Measurements from ENCODE around the gene TEX44. TPM values are rescaled to one million over a fixed set of nuclear protein-coding genes. Genes with fewer than 3 reads are reported as not detected.

The TEX44 gene
- total and polyA plus RNA-seq, 2 of the 13 experiments (the other 11 are each of a cell fraction or from before 2014, with no cell fraction given): not detected

DNA sequence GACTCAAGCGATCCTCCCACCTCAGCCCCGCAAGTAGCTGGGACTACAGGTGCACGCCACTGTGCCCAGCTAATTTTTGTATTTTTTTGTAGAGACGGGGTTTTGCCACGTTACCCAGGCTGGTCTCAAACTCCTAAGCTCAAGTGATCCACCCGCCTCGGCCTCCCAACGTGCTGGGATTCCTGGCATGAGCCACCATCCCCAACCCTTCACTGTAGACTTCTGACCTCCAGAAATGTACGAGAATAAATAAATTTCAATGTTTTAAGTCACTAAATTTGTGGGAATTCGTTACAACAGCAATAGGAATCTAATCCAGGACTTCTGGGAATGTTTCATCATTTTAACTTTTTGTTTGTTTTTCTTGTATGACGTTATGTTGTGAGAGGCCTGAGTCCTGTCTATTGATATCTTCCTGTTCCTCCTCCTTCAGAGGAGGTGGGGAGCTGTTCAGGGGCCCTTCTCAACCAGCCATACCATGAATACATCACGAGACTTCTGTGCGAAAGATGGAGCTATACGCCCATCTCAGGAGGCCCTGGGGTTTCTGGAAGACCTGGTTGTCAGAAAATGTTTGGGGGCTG lies 40.0 kb downstream of the TEX44 start:
- Histone ChIP-seq H3K4me3 (replicated peaks in 1 of 3; ENCODE audit: insufficient read depth in 1 of 3, low read depth in 2 of 3, low read length in 3 of 3) (no peak overlapping the region), H2AFZ (ENCODE audit: low read length) (no peak overlapping the region), H3K79me2 (ENCODE audit: insufficient read depth, low read length) (no peaks in the 10 kb centered on the region), H3K4me1 (ENCODE audit: insufficient read depth, low read length) (peaks cover 22% of the 10 kb centered on the region), H3K4me2 (ENCODE audit: low read depth, low read length) (peak overlapping the region; percentile 26; the same call in 1 of the 2 replicates), H3K9ac (ENCODE audit: insufficient read depth, low read depth, low read length) (no peak overlapping the region), H3K9me3 (ENCODE audit: low read length) (no peaks in the 10 kb centered on the region), H3K36me3 (replicated peaks in 1 of 2; ENCODE audit: control insufficient read depth in 1 of 2, insufficient read depth in 2 of 2, low read length in 2 of 2) (no peaks in the 10 kb centered on the region), H3K27me3 (ENCODE audit: control insufficient read depth in 1 of 2, insufficient read depth in 2 of 2, low read length in 2 of 2) (peaks cover 3% of the 10 kb centered on the region in 2 experiments; a peak in 2 of 5 replicates), H4K20me1 (ENCODE audit: insufficient read depth, low read length) (no peaks in the 10 kb centered on the region), H3K27ac (ENCODE audit: extremely low read length, insufficient read depth, low read length) (no peak overlapping the region)
- CTCF ChIA-PET (ENCODE audit: low intra/inter-chr PET ratio, low total read pairs): no interaction called here
- 16% methylated on average over 14 of the region's 14 CpGs for WGBS (ENCODE audit: low lambda C conversion rate)
- BruUV-seq (replicated peaks): no TSS peak
- intact Hi-C loops (cut with micrococcal nuclease; ENCODE audit: unreplicated experiment) (no loop called here), in situ Hi-C loops (cut with HindIII; ENCODE audit: extremely low pct_ligation_motif_present, low pct_unique_long_range_greater_than_20kb) (no loop called here)
- TF ChIP-seq ZNF121 (CRISPR knock-in tag; IDR thresholded peaks at IDR 0.05): no peak
- no peak for TF ChIP-seq SOX6 (IDR thresholded peaks at IDR 0.05)
- TF ChIP-seq SOX6 (CRISPR knock-in tag; IDR thresholded peaks at IDR 0.05): 0 out of 2 replicates have a peak, but pooled peaks have one; percentile 17
- peak; percentile 37 for TF ChIP-seq ATF7 (IDR thresholded peaks at IDR 0.05)
- TF ChIP-seq ATF7 (CRISPR knock-in tag; IDR thresholded peaks at IDR 0.05): no peak
- 0 out of 2 replicates have a peak, but pooled peaks have one; percentile 13 for TF ChIP-seq ZFY (CRISPR knock-in tag; IDR thresholded peaks at IDR 0.05)
- DNase-seq (ENCODE audit: low spot score) (no peak), ATAC-seq (peak; percentile 21), FAIRE-seq (no peak)
- POLR2A ChIA-PET: interaction anchor here (1.6 kb wide), 1 partner anchor 49 kb away, joined by 4 read pairs; no protein-coding TSS in a partner anchor

DNA sequence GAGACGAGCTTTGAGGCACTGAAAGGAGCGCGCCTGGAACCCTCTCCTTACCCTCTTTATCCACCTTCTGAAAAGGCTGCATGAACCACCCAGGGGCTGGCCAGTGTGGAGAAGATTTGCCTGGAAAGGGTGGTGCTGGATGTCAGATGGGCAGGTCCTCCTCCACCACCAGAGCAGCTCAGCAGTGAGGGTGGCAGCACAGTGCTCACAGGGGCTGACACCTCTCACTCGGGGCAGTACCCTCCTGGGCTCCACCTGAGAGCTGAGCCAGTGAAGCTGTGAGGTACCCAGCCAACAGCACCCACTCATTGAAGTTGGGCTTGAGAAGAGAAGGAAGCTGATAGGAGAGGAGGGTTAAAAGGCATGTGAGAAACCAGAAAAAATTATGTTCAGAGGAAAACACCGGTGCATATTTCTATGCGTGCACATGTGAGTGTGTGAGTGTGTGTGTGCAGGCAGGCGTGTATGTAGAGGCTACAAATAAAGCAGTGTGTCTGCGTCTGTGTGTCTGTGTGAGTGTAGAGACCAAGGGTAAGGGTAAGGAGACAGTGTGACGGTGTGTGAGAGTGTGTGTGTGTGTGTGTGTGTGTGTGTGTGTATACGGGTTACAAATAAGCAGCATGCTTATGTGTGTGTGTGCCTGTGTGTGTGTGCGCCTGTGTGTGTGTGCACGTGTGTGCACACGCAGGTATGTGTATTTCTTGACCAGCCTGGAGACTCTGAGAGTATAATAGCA lies 40.7 kb downstream of the TEX44 start:
- Histone ChIP-seq H3K4me2 (ENCODE audit: low read depth, low read length) (no peak overlapping the region), H3K4me3 (replicated peaks in 1 of 3; ENCODE audit: insufficient read depth in 1 of 3, low read depth in 2 of 3, low read length in 3 of 3) (no peak overlapping the region), H3K79me2 (ENCODE audit: insufficient read depth, low read length) (no peaks in the 10 kb centered on the region), H3K36me3 (replicated peaks in 1 of 2; ENCODE audit: control insufficient read depth in 1 of 2, insufficient read depth in 2 of 2, low read length in 2 of 2) (no peaks in the 10 kb centered on the region), H3K9ac (ENCODE audit: insufficient read depth, low read depth, low read length) (no peak overlapping the region), H4K20me1 (ENCODE audit: insufficient read depth, low read length) (no peaks in the 10 kb centered on the region), H3K27me3 (ENCODE audit: control insufficient read depth in 1 of 2, insufficient read depth in 2 of 2, low read length in 2 of 2) (peaks cover 0 to 3% of the 10 kb centered on the region in 2 experiments; a peak in 1 of 5 replicates), H3K9me3 (ENCODE audit: low read length) (no peaks in the 10 kb centered on the region), H2AFZ (ENCODE audit: low read length) (no peak overlapping the region), H3K4me1 (ENCODE audit: insufficient read depth, low read length) (peaks cover 14% of the 10 kb centered on the region), H3K27ac (ENCODE audit: extremely low read length, insufficient read depth, low read length) (no peak overlapping the region)
- 55% methylated on average over 13 of the region's 13 CpGs for WGBS (ENCODE audit: low lambda C conversion rate)
- in situ Hi-C loops (cut with HindIII; ENCODE audit: extremely low pct_ligation_motif_present, low pct_unique_long_range_greater_than_20kb): no loop called here
- no TSS peak for BruUV-seq (replicated peaks)
- ChIA-PET CTCF (ENCODE audit: low intra/inter-chr PET ratio, low total read pairs) (no interaction called here), POLR2A (interaction anchor here (1.6 kb wide), 1 partner anchor 49 kb away, joined by 4 read pairs; no protein-coding TSS in a partner anchor)
- FAIRE-seq (no peak), ATAC-seq (peak; percentile 46), DNase-seq (ENCODE audit: low spot score) (no peak)
- intact Hi-C loops (cut with micrococcal nuclease; ENCODE audit: unreplicated experiment): no loop called here
- TF ChIP-seq, protein P1, sequence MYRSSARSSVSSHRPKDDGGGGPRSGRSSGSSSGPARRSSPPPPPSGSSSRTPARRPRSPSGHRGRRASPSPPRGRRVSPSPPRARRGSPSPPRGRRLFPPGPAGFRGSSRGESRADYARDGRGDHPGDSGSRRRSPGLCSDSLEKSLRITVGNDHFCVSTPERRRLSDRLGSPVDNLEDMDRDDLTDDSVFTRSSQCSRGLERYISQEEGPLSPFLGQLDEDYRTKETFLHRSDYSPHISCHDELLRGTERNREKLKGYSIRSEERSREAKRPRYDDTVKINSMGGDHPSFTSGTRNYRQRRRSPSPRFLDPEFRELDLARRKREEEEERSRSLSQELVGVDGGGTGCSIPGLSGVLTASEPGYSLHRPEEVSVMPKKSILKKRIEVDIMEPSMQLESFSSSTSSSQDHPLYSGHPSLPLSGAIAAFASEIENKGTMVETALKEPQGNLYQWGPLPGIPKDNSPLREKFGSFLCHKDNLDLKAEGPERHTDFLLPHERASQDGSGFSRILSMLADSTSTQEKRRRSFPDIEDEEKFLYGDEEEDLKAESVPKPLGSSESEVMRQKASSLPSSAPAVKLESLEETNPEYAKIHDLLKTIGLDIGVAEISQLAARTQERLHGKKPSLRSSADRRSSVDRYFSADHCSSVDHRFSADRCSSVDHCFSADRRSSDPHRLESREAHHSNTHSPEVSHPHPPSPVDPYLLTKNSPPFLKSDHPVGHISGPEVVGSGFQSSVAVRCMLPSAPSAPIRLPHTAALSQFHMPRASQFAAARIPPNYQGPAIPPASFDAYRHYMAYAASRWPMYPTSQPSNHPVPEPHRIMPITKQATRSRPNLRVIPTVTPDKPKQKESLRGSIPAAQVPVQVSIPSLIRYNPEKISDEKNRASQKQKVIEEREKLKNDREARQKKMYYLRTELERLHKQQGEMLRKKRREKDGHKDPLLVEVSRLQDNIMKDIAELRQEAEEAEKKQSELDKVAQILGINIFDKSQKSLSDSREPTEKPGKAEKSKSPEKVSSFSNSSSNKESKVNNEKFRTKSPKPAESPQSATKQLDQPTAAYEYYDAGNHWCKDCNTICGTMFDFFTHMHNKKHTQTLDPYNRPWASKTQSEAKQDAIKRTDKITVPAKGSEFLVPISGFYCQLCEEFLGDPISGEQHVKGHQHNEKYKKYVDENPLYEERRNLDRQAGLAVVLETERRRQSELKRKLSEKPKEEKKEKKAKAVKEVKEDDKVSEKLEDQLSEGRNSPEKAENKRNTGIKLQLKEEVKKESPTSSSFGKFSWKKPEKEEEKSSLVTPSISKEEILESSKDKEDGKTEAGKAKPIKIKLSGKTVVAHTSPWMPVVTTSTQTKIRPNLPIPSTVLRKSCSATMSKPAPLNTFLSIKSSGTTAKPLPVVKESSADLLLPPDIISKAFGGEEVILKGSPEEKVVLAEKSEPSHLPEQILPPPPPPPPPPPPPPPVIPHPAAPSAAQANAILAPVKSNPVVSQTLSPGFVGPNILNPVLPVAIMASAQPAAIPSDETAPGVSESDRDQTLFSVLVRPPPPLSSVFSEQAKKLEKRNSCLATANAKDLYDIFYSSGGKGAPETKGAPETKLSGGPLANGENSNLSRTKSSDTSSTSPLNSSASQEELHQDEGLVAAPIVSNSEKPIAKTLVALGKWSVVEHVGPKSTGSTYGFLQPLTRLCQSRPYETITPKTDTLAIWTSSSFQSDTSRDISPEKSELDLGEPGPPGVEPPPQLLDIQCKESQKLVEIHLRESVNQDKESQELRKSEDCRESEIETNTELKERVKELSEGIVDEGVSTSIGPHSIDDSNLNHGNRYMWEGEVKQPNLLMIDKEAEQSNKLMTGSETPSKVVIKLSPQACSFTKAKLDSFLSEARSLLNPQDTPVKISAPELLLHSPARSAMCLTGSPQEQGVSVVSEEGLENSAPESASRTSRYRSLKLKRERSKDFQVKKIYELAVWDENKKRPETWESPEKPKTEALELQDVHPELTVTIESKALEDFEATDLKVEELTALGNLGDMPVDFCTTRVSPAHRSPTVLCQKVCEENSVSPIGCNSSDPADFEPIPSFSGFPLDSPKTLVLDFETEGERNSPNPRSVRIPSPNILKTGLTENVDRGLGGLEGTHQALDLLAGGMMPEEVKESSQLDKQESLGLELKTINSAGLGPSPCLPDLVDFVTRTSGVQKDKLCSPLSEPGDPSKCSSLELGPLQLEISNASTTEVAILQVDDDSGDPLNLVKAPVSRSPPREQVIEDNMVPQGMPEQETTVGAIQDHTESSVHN (CRISPR knock-in tag; IDR thresholded peaks at IDR 0.05): no peak
